Measurements from ENCODE around the gene ERV3-1. TPM values are rescaled to one million over a fixed set of nuclear protein-coding genes. Genes with fewer than 3 reads are reported as not detected.
"Not testable (repeated sequence)": the region's sequence is repeated elsewhere in the genome, so short reads cannot be mapped to it uniquely, and the experiment has no call there.

The ERV3-1 gene
- total RNA-seq, 2 experiments from 2014 or later = 5.3 to 7.7 TPM

DNA sequence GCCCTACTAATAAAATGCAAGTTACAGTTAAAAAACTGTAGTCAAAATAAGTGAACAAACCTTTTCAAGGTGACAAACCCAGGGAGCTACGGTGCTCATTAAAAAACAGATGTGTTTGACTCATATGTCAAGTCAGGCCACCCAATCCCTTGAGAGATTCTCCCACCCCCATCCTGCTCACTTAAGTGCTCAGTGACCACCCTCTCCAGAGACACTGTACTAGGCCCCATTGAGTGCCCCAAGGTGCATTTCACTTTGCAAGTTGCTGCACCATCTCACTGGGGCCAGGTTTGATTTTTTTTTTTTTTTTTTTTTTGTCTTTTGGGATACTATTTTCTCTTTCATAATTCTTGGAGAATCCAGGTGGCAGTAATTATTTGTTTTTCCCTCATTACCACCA, 1.9 kb downstream of the ERV3-1 start:
- CTCF ChIA-PET = interaction anchor here (0.7 kb wide), 1 partner anchor 39 kb away, joined by 5 read pairs; no protein-coding TSS in a partner anchor
- POLR2A ChIA-PET = no interaction called here

DNA sequence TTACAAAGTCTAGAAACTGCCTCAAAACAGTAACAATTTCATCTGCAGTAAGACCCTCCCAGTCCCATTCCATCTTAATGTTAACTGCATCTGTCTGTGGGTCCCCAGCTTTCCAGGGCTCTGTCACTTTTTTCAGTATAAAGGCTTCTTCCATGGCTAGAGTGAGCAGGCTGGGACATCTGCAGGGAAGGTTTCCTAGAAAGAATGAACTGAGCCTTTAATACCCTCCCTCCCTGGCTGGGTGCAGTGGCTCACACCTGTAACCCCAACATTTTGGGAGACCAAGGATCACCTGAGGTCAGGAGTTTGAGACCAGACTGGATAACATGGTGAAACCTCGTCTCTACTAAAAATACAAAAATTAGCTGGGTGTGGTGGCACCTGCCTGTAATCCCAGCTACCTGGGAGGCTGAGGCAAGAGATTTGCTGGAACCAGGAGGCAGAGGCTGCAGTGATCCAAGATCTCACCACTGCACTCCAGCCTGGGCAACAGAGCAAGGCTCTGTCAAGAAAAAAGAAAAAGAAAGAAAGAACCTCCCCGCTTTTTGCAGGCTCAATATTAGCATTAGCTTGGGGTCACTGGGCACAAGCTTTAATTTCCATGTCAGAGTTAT, 3.4 kb downstream of the ERV3-1 start:
- ChIA-PET CTCF (no interaction called here), POLR2A (no interaction called here)

DNA sequence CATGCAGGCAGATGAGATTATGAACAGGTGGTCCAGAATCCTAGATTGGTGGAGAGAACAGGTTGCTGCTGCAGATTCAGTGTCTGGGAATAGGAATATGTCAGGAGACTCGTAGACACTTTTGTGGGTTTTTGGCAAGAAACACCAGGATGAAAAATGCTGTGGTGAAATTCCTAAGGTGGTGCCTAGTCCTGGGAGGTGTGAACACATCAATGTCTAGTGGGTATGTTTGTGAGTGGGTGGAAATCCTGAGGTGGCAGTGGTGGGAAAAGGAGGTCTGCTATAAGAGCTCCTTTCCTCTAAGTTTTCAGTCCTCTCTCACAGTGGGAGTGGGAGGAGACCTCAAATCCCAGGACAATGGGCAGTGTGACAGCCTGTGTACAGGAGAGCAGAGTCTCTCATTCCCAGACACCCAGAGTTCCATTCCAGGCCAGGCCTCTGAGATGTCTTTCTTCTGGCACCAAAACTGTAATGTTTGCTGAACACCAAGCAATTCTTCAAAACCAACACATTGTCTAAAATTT, 5.1 kb downstream of the ERV3-1 start:
- CTCF ChIA-PET = no interaction called here
- POLR2A ChIA-PET = no interaction called here

DNA sequence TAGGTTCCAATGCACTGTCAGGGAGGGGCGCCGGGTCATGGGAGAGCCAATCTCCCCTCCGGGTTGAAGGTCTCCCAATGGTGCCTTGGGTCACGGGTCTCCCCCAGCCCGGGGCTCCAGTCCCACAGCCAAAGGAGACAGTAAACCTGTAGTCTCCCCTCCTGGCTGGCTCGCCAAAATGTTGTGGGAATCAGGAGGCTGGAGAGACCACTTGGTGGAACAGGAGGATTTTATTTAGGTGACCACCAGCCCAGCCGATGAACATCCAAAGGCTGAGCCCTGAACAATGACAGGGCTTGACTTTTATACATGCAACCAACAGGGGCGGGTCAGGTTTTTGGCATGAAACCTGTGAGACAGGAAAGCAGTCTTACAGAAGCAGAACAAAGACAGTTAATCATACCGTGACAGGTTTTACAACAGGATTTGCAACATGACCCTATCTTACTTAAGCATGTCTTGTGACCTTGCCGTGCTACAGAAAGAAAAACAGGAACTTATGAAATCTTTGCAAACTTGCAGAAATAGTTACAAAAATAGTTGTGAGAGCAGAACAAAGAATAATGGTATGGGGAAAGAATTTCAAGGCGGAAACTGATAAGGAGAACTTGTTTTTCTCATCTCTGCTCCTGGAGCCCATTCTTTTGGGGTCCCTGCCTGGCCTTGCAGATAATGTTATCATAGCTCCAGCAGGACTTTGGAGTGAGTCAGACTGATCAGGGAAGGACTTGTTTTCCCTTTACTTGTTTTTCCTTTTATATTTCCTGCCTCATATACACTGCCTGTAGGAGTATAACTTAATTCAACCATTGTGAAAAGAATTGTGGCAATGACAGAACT, 7.1 kb downstream of the ERV3-1 start:
- POLR2A ChIA-PET = no interaction called here
- CTCF ChIA-PET = no interaction called here

DNA sequence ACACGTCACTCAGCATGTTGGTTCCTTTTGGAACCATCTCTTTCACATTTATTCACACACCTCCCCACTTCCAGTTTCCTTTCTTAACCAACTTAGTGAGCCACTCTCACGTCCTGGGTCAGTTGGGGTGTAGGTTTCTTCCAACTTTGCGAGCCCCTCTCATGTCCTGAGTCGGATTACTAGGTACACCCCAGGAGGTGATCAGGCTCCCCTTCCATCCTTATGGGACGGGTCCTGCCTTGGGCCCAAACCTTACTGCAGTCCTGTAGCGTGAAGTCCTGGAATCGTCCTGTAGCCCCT, 7.7 kb downstream of the ERV3-1 start:
- ChIA-PET POLR2A (no interaction called here), CTCF (no interaction called here)

DNA sequence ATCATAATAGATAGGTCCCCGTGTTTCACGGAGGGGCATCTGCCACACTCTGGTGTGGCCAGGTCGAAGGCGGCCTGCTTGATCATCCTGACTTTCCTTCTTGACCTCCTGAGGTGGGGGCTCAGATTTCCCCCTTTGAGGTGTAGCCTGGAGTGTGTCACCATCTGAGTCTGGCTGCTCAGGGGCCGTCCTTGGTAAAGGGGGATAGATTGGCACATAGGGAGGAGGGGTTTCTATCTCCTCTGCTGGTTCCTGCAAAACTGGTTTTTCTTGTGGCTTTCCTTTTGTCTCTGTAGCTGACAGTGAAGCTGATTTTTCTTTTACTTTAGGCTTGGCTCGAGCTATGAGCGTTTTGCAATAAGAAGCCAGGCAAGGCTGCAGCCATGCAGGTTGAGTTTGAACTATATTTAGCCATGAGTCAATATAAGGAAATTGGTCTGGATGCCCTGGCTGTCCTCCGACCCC, 8.5 kb downstream of the ERV3-1 start:
- ChIA-PET CTCF (no interaction called here), POLR2A (no interaction called here)

DNA sequence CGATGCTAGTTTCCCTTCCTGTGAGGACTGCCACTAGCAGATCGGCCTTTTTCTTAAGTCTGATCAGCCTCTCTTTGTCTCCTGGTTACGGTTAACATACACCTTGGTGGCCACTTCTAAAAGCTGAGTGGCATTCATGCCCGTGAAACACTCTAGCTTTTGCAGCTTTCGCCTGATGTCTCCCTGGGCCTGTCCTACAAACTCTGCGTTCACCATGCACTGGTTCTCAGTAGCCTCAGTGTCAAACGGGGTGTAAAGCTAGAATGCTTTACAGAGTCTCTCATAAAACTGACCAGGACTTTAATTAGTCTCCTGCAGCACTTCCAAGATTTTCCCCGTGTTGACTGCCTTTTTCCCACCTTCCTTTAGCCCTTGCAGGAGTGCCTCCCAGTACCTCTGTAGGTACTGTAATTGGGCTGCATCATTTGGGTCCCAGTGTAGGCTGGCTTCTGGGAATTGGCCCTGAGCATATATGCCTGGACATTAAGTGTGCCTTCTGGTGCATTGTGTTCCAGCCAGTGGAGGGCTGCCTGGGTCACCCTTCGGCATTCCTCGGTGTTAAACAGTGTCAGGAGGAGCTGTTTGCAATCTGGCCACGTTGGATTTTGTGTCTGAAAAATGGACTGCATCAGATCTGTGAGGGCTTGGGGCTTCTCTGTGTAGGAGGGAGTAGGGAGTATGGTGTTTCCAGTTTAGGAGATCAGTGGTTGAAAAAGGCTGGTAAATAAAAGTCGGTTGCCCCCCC, 9.2 kb downstream of the ERV3-1 start:
- ChIA-PET CTCF (no interaction called here), POLR2A (no interaction called here)

DNA sequence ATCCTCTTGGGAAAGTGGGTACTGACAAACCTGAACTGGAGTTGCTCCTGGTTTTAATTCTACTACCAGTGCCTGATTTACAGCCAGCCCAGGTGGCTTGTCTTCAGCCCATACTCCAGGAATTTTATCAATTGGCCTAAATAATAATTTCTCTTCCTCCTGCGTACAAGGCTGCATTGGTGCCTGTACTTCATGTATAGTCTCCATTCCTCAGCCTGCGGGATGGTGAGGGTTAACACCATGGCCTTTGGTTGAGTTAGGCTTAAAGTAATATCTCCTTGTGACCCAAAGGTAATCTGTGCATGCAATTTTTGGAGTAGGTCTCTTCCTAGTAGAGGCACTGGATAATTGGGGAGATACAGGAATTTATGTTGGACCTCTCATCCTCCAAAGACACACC, 10.2 kb downstream of the ERV3-1 start:
- ChIA-PET POLR2A (no interaction called here), CTCF (no interaction called here)

DNA sequence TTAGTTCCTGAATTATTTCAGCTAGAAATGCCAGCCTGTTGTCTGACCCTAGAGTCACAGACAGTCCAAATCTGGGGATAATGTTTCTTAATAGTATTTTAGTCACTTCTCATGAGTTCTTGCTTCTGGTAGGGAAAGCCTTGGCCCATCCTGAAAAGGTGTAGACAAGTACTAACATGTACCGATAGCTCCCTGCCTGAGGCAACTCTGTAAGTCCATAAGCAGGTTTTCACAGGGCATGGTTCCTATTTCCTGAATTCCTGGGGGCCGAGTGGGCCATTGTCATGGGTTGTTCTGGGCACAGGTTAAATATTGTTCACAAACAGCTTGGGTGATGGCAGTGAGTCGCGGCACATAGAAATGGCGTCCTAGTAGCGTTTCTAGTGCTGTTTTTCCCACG, 12.6 kb downstream of the ERV3-1 start:
- ChIA-PET POLR2A (no interaction called here), CTCF (no interaction called here)

DNA sequence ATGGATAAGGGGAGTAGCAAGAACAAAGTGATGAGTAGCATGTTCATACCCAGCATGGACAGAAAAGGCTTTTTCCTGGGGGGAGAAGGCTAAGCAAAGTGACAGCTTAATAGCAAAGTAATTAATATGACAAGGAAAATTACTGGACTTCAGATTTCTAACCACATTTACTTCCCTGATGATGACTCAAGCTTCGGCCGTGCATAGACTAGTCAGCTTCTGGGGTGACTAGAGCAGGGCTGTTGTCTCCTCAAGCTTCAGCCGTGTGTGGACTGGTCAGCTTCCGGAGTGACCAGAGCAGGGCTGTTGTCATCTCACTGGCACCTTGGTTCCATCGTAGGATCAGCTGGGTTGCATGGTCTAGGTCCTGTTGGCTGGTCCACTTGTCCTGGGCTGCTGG, 13.5 kb downstream of the ERV3-1 start:
- POLR2A ChIA-PET = no interaction called here
- CTCF ChIA-PET = no interaction called here

DNA sequence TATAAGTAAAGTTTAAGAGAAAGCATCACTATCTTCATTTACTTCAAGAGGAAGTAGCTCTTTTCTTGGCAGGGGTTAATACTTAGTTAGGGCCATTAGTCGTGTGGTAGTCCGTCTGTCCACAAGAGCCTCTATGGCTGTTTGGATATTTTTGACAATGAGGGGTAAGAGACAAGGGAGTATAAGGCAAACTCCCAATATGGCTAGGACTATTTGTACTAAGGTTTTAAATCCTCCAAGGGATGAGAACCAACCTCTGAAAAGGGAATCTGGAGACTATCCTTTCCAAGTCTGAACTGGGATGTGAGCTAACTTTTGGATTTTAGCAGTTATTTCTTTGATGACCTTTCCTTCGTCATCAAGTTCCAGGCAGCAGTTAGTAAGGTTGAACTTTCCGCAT, 15.6 kb downstream of the ERV3-1 start, which contains the start of gene ZNF117:
Gene ZNF117 (minus strand): TSS at position 101 of the 400 bp plus-strand sequence.
- ChIA-PET CTCF (no interaction called here), POLR2A (no interaction called here)

DNA sequence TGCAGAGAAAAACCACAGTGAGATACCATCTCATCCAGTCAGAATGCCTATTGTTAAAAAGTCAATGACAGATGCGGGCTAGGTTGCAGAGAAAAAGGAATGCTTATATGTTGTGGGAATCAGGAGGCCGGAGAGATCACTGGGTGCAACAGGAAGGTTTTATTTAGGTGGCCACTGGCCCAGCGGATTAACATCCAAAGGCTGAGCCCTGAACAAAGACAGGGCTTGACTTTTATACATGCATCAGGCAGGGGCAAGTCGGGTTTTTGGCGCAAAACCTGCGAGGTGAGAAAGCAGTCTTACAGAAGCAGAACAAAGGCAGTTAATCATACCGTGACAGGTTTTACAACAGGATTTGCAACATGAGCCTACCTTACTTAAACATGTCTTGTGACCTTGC, 16.3 kb downstream of the ERV3-1 start:
- ChIA-PET CTCF (no interaction called here), POLR2A (no interaction called here)

DNA sequence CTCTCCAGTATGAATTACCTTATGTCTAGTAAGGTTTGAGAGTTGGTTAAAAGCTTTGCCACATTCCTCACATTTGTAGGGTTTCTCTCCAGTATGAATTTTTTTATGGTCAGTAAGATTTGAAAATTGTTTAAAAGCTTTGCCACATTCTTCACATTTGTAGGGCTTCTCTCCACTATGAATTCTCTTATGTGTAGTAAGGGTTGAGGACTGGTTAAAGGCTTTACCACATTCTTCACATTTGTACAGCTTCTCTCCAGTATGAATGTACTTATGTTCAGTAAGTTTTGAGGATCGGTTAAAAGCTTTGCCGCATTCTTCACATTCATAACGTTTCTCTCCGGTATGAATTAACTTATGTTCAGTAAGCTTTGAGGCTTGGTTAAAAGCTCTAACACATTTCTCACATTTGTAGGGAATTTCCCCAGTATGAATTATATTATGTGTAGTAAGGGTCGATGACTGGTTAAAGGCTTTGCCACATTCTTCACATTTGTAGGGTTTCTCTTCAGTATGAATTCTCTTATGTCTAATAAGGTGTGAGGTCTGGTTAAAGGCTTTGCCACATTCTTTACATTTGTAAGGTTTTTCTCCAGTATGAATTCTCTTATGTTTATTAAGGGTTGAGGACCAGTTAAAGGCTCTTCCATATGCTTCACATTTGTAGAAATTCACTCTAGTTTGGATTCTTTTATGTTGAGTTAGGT, 27.8 kb downstream of the ERV3-1 start:
- POLR2A ChIA-PET = no interaction called here

DNA sequence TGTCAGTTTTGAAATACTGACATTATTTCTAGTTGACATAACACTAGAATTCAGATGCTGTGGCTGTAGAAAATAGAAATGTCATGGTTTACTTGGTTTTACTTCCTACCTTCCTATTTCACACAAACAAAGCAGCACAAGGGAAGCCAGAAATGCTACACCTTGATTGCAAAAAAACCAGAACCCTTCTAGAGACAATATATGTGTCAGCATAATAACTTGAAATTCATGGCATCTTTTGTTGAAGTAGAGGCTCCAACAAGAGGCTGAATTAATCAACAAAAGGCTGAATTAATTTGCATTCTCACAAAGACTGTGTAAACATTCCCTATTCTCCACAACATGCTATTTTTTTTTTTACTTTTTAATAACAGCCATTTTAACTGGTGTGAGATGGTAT, 40.9 kb downstream of the ERV3-1 start:
- ChIA-PET POLR2A (no interaction called here), CTCF (interaction anchor here (0.6 kb wide), 1 partner anchor 39 kb away, joined by 5 read pairs; no protein-coding TSS in a partner anchor)

More for the DNA sequence above, 27.8 kb downstream of the ERV3-1 start:
- CTCF ChIA-PET = no interaction called here

DNA sequence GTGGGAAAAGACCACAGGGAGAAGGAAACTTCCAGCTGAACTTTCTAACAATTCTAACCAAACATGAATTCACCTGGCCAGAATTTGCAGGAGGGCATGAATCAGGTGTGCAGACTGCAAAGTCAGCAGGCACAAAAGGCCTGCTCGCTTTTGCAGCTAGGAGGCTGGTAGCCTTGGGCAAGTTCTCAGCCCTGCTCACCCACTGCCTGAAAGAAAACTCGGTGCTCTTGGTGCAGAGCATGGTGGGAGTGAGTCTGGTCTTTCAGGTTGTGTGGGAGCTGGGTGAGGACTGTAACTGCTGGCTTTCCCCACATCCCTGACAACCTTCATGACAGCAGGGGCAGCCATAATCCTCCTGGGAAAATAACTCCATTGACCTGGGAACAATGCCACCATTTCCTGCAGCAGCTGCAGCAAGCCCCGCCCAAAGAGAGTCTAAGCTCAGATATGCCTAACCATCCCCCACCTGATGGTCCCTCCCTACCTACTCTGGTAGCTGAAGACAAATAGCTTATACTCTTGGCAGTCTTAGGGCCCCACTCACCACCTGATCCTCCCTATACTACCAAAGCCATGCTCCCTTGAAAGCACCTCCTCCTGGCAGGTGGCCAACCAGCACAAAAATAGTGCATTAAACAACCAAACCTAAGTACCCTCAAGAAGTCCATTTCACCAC, 47.3 kb downstream of the ERV3-1 start:
- POLR2A ChIA-PET = no interaction called here
- CTCF ChIA-PET = no interaction called here

DNA sequence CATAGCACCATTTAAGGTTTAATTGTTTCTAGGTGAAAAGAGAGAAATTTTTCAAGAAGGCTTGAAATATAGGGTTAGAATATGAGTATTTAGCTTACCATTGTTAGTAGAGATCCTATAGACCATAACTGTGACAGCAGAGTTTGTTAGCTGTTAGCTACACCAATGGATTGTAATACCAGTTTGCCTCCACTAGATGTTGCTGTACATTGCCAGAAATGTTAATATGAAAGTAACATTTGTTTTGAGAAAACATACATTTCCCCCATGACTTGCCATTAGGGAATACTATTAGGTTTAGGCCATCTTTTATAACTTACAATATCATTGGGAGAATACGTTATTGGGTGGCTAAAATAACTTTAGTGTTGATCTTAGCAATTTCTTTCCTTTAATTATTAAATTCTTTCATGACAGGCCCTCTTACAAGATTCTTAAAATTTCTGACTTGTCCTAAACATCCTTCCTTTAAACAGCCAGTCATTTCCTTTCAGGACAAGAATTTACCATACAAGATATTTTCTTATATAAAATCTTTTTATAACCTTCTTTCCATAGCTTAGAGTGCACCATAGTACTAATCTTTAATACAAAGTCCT, 55.1 kb downstream of the ERV3-1 start:
- CTCF ChIA-PET = interaction anchor here (1.2 kb wide), 1 partner anchor 265 kb away, joined by 4 read pairs; no protein-coding TSS in a partner anchor
- POLR2A ChIA-PET = no interaction called here

DNA sequence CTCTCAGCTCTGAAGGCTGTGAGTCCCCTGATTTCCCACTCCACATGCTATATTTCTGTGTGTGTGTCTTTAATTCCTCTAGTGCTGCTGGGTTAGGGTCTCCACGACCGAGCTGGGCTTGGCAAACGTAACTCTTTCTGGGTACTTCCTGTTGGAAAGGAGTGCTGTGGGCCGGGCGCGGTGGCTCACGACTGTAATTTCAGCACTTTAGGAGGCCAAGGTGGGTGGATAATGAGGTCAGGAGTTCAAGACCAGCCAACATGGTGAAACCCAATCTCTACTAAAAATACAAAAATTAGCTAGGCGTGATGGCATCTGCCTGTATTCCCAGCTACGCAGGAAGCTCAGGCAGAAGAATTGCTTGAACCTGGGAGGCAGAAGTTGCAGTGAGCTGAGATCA, 55.8 kb downstream of the ERV3-1 start:
- CTCF ChIA-PET = interaction anchor here (1.2 to 1.6 kb wide), 2 partner anchors 266 to 358 kb away, joined by 4 to 5 read pairs; no protein-coding TSS in a partner anchor
- POLR2A ChIA-PET = not testable (repeated sequence)

DNA sequence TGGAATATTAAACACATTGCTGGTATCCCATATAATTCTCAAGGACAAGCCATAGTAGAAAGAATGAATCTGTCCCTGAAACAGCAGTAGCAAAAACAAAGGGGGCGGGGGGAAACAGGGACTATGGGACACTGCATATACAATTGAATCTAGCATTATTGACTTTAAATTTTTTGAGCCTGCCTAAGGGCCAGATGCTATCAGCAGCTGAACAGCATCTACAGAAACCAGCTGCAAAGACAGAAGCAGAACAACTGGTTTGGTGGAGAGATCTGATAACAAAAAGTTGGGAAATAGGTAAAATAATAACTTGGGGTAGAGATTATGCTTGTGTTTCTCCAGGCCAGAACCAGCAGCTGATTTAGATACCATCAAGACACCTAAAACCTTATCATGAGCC, 57.7 kb downstream of the ERV3-1 start:
- CTCF ChIA-PET, POLR2A ChIA-PET: not testable (repeated sequence)
